Measurements from ENCODE around the gene ANKUB1. TPM values are rescaled to one million over a fixed set of nuclear protein-coding genes. Genes with fewer than 3 reads are reported as not detected.

The ANKUB1 gene
- total RNA-seq, 1 experiment from 2014 or later, result not detected

GRCh38 chr3:149732234-149732633, 60.1 kb downstream of the ANKUB1 start (continued):
- TF ChIP-seq ARID4B (CRISPR knock-in tag; IDR thresholded peaks at IDR 0.05; ENCODE audit: borderline replicate concordance), result no peak
- TF ChIP-seq CBFB (CRISPR knock-in tag; IDR thresholded peaks at IDR 0.05; ENCODE audit: low read depth), result no peak
- no peak for TF ChIP-seq ESRRA (CRISPR knock-in tag; IDR thresholded peaks at IDR 0.05; ENCODE audit: borderline replicate concordance)
- TF ChIP-seq ZNF396 (CRISPR knock-in tag; IDR thresholded peaks at IDR 0.05; ENCODE audit: borderline replicate concordance), result no peak
- no peak for TF ChIP-seq CTCF (IDR thresholded peaks at IDR 0.05)
- TF ChIP-seq OVOL2 (CRISPR knock-in tag; IDR thresholded peaks at IDR 0.05; ENCODE audit: borderline replicate concordance), result no peak
- TF ChIP-seq, protein P1, sequence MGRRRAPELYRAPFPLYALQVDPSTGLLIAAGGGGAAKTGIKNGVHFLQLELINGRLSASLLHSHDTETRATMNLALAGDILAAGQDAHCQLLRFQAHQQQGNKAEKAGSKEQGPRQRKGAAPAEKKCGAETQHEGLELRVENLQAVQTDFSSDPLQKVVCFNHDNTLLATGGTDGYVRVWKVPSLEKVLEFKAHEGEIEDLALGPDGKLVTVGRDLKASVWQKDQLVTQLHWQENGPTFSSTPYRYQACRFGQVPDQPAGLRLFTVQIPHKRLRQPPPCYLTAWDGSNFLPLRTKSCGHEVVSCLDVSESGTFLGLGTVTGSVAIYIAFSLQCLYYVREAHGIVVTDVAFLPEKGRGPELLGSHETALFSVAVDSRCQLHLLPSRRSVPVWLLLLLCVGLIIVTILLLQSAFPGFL (CRISPR knock-in tag; IDR thresholded peaks at IDR 0.05; ENCODE audit: borderline replicate concordance), result no peak
- no peak for TF ChIP-seq MAX (CRISPR knock-in tag; IDR thresholded peaks at IDR 0.05)
- no peak for TF ChIP-seq ETV6 (CRISPR knock-in tag; IDR thresholded peaks at IDR 0.05)

GRCh38 chr3:149727656-149728055, 64.7 kb downstream of the ANKUB1 start:
- no peaks in the 10 kb centered on the region for H3K27me3 Mint-ChIP-seq (ENCODE audit: low read depth)
- H3K36me3 Mint-ChIP-seq, result no peaks in the 10 kb centered on the region; the same call in 1 of the 2 replicates
- no peak for DNase-seq (ENCODE audit: low spot score)
- H3K9me3 Mint-ChIP-seq, result peaks cover 3% of the 10 kb centered on the region; the same call in 1 of the 2 replicates
- H3K4me3 Mint-ChIP-seq, result no peak overlapping the region
- ATAC-seq, result no peak
- H3K27ac Mint-ChIP-seq, result no peak overlapping the region
- CTCF ChIA-PET, result interaction anchor here (1.6 kb wide), 1 partner anchor 197 kb away, joined by 4 read pairs; no protein-coding TSS in a partner anchor
- no peaks in the 10 kb centered on the region for H3K4me1 Mint-ChIP-seq
- POLR2A ChIA-PET, result interaction anchor here (0.5 to 1.0 kb wide), 2 partner anchors 69 to 483 kb away, joined by 3 to 4 read pairs; no protein-coding TSS in a partner anchor
- TF ChIP-seq, protein P2, sequence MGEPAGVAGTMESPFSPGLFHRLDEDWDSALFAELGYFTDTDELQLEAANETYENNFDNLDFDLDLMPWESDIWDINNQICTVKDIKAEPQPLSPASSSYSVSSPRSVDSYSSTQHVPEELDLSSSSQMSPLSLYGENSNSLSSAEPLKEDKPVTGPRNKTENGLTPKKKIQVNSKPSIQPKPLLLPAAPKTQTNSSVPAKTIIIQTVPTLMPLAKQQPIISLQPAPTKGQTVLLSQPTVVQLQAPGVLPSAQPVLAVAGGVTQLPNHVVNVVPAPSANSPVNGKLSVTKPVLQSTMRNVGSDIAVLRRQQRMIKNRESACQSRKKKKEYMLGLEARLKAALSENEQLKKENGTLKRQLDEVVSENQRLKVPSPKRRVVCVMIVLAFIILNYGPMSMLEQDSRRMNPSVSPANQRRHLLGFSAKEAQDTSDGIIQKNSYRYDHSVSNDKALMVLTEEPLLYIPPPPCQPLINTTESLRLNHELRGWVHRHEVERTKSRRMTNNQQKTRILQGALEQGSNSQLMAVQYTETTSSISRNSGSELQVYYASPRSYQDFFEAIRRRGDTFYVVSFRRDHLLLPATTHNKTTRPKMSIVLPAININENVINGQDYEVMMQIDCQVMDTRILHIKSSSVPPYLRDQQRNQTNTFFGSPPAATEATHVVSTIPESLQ (CRISPR knock-in tag; IDR thresholded peaks at IDR 0.05), result no peak
- TF ChIP-seq CREM (CRISPR knock-in tag; IDR thresholded peaks at IDR 0.05) (no peak), FOXK1 (CRISPR knock-in tag; IDR thresholded peaks at IDR 0.05) (no peak), E2F1 (CRISPR knock-in tag; IDR thresholded peaks at IDR 0.05) (no peak), ARID4B (CRISPR knock-in tag; IDR thresholded peaks at IDR 0.05; ENCODE audit: borderline replicate concordance) (no peak)
- TF ChIP-seq, protein P3, sequence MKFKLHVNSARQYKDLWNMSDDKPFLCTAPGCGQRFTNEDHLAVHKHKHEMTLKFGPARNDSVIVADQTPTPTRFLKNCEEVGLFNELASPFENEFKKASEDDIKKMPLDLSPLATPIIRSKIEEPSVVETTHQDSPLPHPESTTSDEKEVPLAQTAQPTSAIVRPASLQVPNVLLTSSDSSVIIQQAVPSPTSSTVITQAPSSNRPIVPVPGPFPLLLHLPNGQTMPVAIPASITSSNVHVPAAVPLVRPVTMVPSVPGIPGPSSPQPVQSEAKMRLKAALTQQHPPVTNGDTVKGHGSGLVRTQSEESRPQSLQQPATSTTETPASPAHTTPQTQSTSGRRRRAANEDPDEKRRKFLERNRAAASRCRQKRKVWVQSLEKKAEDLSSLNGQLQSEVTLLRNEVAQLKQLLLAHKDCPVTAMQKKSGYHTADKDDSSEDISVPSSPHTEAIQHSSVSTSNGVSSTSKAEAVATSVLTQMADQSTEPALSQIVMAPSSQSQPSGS (CRISPR knock-in tag; IDR thresholded peaks at IDR 0.05; ENCODE audit: borderline replicate concordance, low read depth), result no peak
- TF ChIP-seq, protein P4, sequence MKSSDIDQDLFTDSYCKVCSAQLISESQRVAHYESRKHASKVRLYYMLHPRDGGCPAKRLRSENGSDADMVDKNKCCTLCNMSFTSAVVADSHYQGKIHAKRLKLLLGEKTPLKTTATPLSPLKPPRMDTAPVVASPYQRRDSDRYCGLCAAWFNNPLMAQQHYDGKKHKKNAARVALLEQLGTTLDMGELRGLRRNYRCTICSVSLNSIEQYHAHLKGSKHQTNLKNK (CRISPR knock-in tag; IDR thresholded peaks at IDR 0.05), result no peak
- TF ChIP-seq, protein P5, sequence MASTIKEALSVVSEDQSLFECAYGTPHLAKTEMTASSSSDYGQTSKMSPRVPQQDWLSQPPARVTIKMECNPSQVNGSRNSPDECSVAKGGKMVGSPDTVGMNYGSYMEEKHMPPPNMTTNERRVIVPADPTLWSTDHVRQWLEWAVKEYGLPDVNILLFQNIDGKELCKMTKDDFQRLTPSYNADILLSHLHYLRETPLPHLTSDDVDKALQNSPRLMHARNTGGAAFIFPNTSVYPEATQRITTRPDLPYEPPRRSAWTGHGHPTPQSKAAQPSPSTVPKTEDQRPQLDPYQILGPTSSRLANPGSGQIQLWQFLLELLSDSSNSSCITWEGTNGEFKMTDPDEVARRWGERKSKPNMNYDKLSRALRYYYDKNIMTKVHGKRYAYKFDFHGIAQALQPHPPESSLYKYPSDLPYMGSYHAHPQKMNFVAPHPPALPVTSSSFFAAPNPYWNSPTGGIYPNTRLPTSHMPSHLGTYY (CRISPR knock-in tag; IDR thresholded peaks at IDR 0.05), result no peak

Data from WTC11 (cell line).